Stimulated activated CD4-positive, alpha-beta T cell treated with anti-CD3 and anti-CD28 coated beads, Interleukin-4, amount 100 ng/mL, for 4 hours (primary cell): Measurements from ENCODE around the gene PEX14.

Experiments used
- DNase-seq, 2 experiments: peaks; one replicate each; pipeline ENCODE4 v3.0.0-alpha.2; 2020

The PEX14 gene

GRCh38 chr1:10520952-10521351 lies 46.2 kb downstream of the PEX14 start:
- DNase-seq = no peak

- DNase-seq = no peak
Observed at GRCh38 chr1:10521537-10522157, 46.9 kb downstream of the PEX14 start.

- no peak for DNase-seq
Observed at GRCh38 chr1:10522322-10522860, 47.6 kb downstream of the PEX14 start.

GRCh38 chr1:10525208-10525607 lies 50.5 kb downstream of the PEX14 start:
- no peak for DNase-seq

GRCh38 chr1:10528066-10529014 lies 53.6 kb downstream of the PEX14 start:
- DNase-seq = no peak

GRCh38 chr1:10529091-10529490 lies 54.3 kb downstream of the PEX14 start:
- DNase-seq = no peak

- no peak for DNase-seq
Observed at GRCh38 chr1:10529765-10530164, 55.0 kb downstream of the PEX14 start.

- DNase-seq = no peak
Observed at GRCh38 chr1:10530281-10530740, 55.6 kb downstream of the PEX14 start.

- DNase-seq = no peak
Observed at GRCh38 chr1:10530756-10531495, 56.2 kb downstream of the PEX14 start.

- DNase-seq = no peak
Observed at GRCh38 chr1:10532362-10532761, 57.6 kb downstream of the PEX14 start.

GRCh38 chr1:10534519-10534918 lies 59.8 kb downstream of the PEX14 start:
- no peak for DNase-seq

GRCh38 chr1:10536133-10536770 lies 61.5 kb downstream of the PEX14 start:
- DNase-seq = no peak

- no peak for DNase-seq
Observed at GRCh38 chr1:10537082-10537766, 62.5 kb downstream of the PEX14 start.

- no peak for DNase-seq
Observed at GRCh38 chr1:10538646-10539355, 64.1 kb downstream of the PEX14 start.

GRCh38 chr1:10539411-10540043 lies 64.8 kb downstream of the PEX14 start:
- no peak for DNase-seq

- DNase-seq = no peak
Observed at GRCh38 chr1:10540277-10541005, 65.7 kb downstream of the PEX14 start.

- DNase-seq = no peak
Observed at GRCh38 chr1:10541286-10541685, 66.5 kb downstream of the PEX14 start.

GRCh38 chr1:10544239-10544638 lies 69.5 kb downstream of the PEX14 start:
- no peak for DNase-seq

GRCh38 chr1:10546896-10547295 lies 72.1 kb downstream of the PEX14 start:
- DNase-seq = no peak
